Brain pericyte (primary cell): ENCODE results near the gene CNP.

Experiments used
- DNase-seq: peaks from one replicate; pipeline ENCODE4 v3.0.0-alpha.2; 2012; ENCODE audit warnings: low read depth, low spot score

Gene CNP

DNA sequence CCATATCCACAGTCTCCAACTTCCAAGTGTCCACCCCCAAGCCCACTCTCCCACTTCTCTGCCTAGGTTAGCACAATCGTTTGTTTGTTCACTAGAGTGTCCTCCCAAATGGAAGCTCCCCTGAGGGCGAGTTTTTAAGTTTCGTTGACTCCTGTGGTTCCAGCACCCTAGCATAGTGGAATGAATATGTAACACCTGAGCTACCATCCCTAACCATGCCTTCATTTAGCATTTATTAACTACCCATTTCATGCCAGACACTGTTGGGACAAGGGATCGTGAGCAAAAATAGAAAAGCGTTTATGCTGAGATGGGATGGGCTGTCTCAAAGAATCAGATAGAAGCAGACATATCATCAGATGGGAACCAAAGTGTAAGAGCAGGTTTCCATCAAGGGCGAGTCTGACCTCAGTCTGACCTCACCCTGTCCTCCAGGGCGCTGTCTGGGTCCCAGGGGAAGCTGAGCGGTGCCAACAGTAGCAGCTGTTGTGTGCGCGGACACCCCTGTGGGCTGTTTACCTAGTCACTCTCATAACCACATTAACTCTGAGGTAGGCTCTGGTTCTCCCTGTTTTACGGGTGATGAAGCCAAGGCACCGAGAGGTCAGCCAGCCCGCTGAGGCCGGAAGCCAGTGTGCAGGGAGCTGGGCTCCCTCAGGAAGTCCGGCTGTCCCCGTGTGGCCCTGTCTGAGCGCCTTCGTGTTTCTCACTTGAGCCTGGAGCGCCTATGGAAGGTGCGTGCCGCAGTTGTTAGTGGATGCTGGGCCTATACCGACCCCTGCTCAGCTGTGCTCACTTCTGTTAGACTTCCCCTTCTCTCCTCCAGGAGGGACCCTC lies 6.2 kb downstream of the CNP start:
- no peak for DNase-seq

DNA sequence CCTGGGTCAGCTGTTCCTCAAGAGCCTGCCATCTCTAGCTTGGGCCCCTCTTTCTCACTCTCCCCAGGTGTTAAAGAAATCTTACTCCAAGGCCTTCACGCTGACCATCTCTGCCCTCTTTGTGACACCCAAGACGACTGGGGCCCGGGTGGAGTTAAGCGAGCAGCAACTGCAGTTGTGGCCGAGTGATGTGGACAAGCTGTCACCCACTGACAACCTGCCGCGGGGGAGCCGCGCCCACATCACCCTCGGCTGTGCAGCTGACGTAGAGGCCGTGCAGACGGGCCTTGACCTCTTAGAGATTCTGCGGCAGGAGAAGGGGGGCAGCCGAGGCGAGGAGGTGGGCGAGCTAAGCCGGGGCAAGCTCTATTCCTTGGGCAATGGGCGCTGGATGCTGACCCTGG lies 6.8 kb downstream of the CNP start:
- DNase-seq, result no peak

DNA sequence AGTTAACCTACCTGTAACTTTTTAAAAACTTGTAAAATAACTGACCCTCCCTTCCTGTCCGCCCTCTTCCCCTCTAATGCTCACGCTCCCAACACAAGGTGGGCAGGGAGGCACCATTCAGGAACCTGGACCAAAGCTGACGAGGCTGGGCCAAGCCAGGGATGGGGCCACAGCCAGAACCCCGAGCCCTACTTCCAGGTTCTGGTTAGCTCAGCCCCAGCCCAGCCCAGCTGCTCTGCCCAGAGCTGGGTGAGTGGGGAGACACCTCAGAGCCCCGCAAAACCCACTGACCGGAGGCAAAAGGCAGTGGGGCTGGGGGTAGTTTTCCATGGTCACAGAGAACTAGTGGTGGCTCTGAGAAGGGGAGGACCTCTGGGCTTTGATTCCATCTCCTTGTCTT lies 7.4 kb downstream of the CNP start:
- DNase-seq, result no peak

DNA sequence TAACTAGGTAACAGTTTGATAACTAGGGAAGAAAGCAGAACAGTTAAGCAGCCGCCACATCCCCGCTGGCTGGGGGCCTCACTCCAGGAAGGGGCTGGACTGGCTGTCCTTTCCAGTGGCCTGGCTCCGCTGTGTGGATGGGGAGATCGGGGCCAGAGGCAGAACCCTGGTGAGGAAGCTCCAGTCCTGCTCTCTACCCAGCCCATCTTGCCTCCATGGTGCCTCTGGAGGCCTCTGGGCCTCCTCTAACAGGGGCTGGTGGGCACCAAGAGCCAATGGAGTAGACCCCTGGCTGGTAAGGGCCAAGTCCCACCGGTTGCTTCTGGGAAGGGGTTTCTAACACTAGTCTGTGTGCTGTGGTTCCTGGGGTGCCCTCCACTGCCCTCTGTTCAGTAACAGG lies 8.1 kb downstream of the CNP start:
- DNase-seq, result no peak

DNA sequence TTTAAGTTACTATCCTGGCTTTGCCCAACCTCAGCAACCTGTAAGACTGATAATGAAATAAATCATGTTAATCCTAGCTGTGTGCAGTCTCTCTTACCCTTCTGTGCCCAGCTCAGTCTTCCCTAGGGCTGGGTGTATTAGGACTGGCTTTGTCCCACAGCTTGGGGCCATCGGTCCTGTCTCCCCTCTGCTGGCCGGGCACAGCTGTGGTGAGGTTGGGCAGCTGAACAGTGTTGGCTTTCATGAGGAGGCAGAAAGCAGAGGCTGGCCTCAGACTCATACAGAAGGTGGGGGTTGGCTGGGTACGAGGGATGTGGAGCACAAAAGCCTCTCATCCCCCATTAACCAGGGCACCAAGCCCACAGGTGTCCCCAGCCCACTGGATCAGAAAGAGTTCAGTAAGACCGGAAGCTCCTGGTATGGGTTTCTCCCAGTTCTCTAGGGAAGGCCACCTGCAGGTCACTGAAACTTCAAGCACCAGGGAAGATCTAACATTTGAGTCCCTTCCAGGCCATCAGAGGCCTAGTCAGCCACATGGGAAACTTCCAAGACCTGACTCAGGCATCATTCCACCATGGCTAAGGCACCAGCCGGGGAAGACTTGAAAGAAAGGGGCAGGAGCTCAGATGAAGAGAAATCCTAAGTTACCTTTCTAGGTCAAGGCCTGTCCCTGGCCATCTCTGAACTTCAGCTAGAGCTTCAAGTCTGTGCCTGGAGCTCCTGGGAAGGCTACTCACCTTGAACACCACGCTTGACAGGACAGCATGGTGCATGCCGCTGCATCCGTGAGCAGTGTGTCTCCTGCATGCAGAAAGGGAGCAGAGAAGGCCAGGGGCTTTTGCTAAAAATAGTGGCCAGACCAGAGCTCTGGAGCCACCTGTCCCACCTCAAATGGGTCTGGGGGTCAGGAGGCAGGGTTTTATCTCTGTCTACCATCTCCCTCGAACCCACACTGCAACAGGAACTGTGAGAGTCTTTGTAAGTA lies 8.8 kb downstream of the CNP start:
- no peak for DNase-seq

DNA sequence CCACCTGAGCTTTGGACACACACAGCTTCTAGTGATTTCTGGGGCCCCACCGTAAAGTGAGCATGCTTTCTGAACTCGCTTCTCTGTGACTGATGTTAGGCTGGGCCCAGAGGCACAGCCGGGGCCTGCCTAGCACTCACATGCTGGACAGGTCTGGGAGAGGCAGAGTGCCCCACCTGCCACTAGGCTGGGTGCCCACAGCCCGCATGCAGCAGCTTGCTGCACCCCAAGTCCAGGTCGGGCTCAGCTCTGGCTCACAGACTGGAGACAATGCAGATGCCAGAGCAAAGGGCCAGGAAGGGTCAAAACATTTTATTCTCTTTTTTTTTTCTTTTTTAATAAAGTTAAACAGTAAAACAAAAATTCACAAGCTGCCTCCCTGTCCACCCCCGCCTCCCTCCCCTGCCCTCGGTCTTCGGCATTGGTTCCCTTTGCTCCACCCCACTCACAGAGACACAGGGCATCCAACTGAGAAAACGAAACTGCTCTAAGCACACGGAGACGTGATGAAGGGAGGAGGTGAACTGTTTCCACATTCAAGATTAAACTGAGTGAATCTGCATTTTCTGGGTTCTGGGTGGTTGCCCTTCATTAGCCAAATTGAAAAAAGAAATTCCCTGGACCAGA lies 9.7 kb downstream of the CNP start:
- no peak for DNase-seq

DNA sequence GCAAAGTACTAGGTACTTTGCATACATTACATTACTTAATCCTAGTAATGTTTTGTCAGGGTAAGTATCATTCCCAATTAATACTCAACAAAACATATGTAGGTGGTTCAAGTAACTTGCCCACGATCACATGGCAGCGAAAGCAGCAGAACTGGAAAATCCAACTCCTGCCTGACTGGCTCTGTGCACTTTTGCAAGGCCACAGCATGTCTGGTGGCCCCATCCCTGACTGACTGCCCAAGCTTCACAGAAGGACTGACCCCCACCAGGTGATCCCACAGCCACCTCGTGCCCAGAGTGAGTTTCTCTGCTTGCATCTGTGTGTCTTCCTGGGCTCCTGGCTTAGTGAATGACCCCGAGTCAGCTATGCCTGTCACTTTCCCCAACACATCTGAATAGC lies 11.4 kb downstream of the CNP start:
- DNase-seq, result no peak

DNA sequence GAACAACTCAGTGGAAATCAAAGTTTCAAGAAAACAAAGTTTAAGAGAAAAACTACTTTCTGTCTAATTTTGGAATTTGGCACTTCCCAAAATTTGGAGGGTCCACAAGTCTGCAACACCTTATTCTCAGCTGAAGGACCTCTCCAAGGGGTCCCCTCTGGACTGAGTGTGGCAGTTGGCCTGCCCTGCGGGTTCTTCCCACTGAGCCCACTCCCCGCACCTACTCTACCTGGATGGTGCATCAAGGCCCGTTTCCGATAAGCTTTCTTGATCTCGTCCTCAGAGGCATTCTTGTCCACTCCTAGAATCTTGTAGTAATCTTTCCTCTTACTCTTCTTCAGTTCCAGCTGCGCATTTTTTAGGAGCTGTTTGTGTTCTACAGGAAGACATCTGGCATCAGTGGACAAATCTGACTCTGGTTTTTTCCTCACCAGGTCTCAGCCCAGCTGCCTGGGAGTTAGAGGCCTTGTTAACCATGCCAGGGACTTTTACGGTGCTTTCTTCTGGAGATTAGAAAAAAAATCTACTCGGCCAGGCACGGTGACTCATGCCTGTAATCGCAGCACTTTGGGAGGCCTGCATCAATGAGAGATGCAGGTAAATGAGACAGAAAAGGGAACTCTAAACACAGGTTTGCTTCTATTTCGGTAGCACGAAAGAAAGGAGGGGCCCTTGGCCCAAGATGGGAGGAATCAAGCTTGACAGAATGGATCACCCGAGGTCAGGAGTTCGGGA lies 15.6 kb downstream of the CNP start:
- DNase-seq, result no peak

DNA sequence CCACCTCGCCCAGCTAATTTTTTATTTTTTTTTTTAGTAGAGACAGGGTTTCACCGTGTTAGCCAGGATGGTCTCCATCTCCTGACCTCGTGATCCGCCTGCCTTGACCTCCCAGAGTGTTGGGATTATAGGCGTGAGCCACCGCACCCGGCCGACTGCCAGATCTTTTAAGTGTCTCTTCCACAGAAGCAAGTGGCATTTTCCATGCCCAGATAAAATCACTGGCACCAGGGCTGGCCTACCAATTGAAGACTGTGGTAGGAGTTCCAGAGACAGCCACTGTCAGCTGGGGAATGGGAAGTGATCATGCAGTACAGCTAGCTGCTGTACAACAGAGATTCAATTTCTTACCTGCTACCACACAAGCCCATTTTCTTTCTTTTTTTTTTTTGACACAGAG lies 17.9 kb downstream of the CNP start:
- DNase-seq, result no peak

DNA sequence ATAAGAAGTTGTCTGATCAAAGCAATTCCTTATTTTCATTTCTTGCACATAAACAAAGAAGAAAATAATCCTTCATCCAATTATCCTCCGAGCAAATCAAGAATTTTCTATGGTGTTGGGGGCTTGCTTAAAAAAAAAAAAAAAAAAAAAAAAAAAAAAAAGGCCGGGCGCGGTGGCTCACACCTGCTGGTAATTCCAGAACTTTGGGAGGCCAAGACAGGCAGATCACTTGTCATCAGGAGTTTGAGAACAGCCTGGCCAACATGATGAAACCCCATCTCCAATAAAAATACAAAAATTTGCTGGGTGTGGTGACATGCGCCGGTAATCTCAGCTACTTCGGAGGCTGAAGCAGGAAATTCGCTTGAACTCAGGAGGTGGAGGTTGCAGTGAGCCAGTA lies 19.3 kb downstream of the CNP start:
- no peak for DNase-seq

DNA sequence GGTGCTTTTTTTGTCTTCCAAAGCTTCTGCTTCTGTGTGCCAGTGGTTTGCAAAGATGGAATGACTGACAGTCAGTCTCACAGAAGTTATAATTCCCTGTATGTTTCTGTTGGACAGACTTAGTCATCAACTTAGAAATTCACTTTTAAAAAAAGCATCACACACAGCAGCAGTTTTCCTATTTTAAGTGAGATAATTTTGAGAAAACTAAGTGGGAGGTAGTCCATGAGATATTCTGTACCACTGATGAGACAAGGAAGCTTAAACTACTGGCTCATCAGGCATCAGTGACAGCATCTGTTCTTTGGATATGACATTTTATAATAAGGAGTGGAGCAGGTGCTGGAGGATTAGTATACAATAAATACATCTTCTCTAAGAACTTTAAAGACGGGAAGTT lies 20.0 kb downstream of the CNP start:
- no peak for DNase-seq

DNA sequence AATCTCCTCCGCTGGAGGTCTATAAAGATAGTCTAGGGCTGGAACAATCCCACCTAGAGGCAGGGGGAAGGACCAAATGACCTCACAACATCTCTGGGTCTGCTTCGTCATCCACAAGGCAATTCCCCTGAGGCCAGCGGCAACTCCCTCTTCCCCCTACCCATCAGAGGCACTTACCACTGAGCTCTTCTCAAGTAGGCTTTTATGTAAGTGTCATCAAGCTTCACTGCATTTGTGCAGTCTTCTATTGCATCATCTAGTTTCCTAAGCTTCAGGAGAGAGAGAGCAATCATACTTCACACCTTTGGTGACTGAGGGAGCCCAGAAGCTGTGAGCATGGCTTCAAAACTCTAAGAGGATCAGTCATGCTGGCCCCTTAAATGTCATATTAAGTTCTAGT lies 21.0 kb downstream of the CNP start:
- DNase-seq, result no peak

DNA sequence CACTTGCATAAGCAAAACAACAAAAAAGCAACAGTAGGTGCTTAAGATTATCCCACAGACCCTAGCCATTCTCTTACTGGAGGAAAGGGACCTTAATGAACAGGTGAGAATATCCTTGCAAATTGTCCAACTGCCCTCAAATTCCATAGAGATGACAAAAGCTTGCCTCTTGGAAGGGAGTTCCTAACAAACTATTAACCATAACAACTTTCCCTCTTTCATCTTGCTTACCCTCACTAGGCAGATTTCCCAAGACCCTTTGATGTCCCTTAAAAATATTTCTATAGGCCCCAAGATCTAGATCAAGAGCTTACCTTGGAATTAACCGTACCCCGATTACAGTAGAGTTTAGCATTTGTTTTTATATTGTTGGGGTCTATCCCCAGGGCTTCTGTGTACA lies 21.8 kb downstream of the CNP start:
- no peak for DNase-seq

DNA sequence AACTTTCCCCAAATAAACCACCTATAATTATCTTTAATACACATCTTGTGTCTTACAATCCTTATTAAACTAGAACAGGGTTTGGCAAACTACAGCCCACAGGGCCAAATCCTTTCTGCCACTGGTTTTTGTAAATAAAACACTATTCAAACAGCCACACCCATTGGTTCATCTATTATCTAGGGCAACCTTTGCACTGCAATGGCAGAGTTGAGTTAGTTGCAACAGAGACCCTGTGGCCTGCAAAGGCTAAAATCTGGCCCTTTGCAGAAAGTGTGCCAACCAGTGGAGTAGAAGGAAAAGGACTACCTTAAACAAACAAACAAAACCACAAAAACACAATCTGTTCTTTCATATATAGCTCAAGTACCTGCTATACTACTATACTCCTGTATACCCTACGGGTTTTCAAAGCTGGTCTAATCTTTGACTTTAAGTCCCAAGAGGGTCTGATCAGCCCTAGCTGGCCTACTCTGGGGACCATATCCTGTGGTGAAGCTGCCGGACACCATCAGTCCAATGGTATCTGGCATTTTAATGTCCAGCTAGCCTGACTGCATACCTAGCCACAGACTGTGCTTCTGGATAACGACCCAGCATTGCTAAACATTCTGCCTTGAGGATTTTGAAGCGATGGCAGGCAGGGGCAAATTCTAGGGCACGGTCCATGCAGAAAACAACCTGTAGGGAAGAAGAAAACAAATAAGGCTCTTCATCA lies 23.3 kb downstream of the CNP start:
- DNase-seq, result no peak

DNA sequence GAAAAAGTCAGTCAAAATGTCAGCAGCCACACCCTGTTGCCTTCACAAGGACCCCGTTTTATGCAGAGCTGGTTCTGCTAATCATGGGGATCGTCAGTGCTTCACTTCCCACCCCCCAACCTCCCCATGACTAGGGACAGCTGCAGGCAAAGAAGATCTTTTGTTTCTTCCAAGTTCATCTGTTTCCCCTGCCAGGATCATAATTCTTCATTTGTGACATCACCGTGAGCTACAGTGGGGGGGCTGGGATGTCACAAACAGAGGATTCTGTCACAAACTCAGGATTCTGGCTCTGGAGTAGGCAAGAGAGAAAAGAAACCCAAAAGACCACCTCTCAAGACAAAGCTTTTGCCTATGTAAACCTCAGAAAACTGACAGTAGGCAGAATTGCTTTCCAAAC lies 26.0 kb downstream of the CNP start:
- DNase-seq, result no peak

DNA sequence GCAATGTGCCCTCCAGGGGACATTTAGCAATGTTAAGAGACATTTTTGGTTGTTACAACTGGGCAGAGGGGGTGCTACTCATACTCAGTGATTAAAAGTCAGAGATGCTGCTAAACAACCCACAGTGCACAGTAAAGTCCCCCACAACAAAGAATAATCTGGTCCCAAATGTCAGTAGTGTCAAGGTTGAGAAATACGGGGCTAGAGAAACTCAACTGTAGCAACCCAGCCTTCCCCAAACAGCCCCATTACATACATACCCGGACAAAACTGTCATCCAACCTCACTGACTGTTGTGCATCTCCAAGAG lies 30.2 kb downstream of the CNP start:
- DNase-seq, result no peak

DNA sequence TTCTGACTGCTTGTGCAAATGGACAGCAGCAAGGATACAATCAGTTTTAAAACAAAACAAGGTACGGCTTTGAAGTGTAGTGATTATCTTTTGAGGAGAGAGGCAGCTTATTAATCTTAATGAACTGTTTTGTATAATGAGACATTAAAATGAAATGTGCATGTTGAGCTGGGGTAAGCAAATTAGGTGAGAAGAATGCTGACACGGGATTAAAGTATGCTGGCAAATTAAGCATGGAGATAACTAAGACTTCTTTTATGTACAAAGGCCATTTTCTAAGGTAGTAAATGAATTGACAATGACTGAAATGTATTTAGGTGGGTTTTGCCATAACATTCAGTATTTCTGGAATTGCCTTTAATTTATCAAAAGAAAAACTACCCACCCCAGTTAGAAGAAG lies 31.9 kb downstream of the CNP start:
- no peak for DNase-seq

DNA sequence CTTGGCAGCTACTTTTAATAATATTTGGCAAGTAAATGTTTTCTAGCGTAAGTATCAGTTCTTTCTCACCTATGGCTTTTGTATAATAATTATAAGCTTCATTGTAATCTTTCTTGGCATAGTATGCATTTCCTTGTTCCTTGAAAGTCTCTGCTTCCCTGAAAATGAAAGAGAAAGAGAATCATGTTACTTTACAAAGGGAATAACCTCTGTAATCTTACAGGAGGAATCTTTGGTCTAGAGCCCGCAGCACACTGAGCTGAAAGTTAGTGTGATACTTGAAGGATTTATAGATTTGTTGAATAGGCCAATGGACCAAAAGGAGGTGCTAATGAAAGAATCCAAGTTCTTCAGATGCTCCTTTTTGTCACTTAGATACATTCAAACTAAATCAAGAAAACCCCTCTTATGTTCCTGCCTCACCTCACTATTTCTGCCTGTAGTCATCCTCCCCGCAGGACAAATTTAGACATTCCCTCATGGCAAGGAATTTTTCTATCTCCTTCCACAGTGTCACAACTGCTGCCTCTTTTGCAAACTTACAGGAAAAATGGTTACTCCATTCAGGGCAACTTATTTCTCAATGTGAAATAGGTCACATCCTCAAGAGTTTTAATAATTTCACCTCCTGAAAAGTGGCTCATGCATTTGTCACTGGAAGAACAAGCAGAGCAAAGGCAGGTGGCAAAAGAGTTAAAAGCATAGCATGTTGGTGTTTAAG lies 34.0 kb downstream of the CNP start:
- DNase-seq, result no peak

DNA sequence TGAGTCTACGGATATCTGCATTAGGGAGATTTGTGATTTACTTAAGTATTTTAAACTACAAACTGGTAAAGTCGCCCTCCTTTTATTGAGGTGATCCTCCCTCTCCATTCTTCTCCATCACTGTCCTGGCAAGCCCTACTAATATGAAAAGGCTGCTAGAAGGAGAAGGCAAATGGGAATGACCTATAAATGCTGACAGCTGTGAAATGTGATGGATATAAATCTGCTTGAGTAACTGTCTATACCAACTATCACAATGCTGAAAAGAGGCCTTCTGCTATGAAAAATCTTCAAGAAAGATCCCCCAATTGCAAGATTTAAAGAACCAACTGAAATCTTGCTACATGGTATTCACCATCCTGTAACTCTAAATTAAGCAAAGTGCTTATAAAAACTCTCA lies 35.1 kb downstream of the CNP start:
- DNase-seq, result no peak

DNA sequence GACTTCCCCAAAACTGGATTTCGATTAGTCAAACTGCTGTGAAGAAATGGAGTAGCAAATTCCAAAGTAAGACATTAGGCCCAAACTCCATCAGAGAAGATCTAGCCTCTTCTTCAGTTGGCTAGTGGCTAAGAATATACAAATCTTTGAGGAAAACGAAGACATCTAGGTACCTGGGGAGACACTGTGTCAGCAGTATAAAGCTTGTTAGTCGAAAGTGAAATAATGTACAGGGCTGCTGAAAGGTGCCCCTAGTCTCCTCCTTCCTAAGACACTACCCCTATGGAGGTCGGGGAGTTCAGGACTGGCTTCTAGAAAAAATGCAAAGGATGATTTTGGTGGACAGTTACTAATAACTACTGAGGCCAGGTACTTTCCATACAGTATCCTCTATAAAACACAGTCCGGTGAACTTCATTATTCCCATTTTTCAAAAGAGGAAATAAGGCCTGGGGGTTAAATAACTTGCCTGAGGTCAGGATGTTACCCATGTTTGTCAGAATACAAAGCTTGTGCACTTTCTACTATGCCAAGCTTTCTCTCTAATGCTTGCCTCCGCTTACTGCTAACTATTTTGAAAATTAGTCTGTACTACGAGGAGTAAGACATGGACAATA lies 35.7 kb downstream of the CNP start:
- no peak for DNase-seq
